Hematopoietic multipotent progenitor cell treated with erythropoietin and hydrocortisone succinate and interleukin-3 and kit ligand, for 17 days (in vitro differentiated cells): ENCODE measurements around the gene AKAP17A.
A peak's percentile ranks its signal among the peaks of the same experiment; 100 is the strongest.

Source experiments
- DNase-seq: peaks from one replicate; pipeline ENCODE4 v3.0.0-alpha.2; 2015; ENCODE audit warnings: low spot score

Gene AKAP17A

DNA sequence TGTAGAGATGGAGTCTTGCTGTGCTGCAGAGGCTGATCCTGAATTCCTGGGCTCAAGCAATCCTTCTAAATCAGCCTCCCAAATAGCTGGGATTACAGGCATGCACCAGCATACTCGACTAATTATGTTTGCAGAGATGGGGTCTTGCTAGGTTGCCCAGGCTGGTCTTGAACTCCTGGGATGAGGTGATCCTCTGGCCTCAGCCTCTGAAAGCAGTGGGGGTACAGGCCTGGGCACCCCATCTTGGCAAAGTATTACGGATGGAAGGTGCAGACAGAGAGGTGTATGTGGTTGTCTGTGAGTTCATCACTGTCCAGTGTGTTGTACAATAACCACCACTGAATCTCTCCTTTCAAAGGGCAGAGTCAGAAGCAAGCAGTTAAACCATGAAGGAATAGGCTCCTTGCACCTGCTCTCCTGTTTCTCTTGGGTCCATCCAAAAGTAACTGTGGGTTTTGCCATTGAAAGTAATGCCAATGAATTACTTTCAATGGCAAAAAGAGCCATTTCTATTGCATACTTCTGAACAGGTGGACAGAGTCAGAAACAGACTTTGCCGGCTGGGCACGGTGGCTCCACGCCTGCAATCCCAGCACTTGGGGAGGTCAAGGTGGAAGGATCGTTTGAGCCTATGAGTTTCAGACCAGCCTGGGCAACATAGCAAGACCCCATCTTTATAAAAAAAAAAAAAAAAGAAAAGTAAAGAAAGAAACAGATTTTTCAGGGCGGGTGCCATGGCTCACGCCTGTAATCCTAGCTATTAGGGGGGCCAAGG lies 7.0 kb upstream of the AKAP17A start:
- DNase-seq = no peak

DNA sequence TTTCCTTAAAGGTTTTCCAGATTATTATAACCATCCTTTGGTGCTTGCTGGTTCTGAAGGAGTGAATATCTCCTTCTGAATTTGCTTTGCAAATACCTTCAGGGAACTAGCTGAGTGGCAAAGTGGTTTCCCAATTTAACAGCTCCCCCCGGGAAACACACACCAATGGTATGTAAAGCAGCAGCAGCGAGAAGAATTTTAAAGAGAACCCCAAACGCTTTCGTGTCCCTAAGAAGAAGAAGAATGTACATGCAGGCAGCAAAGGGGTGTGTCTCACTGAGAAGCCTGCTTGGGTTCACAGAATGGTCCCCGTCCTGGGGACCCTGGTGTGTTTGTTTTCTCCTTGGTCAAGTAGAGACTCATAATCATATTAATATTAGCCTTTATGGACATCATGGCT lies 4.2 kb upstream of the AKAP17A start:
- no peak for DNase-seq

DNA sequence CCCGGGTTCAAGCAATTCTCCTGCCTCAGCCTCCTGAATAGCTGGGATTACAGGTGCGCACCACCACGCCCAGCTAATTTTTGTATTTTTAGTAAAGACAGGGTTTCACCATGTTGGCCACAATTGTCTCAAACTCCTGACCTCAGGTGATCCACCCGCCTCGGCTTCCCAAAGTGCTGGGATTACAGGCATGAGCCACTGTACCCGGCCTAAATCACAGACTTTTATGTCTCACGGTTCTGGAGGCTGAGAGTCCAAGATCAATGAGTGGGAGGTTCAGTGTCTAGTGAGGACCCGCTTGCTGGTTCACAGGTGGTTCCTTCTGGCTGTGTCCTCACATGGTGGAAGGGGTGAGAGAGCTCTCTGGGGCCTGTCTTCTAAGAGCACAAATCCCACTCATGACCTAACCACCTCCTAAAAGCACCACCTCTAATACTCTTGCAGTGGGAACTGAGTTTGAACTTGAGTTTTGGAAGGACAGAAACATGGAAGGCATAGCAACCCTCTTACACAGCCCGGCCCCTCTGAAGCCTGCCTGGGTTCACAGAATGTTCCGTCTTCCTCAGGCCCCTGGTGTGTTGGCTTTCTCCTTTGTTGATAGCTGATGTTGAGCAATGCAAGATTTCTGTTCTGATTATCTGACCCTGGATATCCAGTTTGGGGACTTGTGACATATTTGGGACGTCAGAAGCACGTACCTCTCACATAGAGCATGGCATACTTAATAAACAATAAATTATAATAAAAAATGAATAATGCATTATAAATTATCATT lies 1.9 kb upstream of the AKAP17A start:
- no peak for DNase-seq

DNA sequence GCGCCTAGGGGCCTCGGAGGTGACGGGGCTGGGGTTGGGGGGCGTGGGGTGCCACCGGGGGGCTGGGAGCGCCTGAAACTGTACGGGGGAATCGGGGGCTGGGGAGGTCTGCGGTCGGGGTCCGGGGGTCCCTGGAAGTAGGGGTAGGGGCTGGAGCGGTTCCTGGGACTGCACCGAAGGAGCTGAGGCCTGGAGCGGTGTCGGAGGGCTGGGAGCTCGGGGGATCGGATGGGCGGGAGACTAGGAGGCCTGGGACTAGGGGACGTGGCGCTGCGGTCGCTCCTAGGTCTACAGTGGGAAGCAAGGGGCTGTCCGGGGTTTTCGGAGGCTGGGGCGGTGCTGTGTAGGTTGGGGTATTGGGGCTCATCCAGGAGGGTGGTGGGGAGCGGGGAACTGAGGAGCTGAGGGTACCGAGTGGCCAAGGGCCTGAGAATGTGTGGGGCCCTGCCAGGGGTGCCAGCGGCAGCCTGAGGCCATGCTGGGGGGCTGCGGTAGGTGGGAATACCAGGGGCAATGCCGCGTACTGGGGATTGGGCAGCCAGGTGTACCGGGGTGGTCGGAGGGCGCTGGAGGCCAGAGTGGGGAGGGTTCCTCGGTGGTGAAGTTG lies 562 bp downstream of the AKAP17A start:
- DNase-seq = peak; percentile 7

DNA sequence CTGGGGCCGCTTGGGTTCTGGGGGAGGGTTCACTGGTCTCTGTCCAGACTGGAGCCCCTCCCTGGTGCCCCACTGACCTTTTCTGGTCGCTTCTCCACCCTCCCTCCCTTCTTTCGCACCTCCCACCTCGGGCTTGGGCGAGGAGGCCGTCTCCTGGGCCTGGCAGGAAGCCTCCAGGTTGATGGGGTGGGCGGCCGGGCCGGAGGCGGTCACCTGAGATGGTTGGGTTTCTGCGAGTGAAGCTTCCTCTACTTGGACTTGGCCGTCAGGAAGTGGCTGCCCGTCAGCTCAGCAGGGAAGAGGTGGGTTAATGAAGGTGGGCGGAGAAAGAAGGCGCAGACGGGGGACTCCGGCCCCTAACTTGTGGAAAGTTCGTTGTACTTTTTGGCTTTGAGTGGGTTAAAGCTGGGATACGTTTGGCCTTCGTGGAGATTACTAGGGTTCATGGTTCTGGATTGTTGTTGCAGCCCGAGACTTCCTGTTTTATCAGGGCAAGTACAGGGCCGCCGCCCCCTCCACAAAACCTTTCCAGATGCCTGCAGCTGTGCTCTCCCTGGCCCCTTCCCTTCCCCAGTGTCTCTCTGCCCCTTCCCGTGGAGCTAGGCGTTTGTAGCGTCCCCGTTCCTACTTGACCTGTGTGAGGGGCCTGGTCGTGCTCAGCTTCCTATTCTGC lies 1.2 kb downstream of the AKAP17A start:
- no peak for DNase-seq

DNA sequence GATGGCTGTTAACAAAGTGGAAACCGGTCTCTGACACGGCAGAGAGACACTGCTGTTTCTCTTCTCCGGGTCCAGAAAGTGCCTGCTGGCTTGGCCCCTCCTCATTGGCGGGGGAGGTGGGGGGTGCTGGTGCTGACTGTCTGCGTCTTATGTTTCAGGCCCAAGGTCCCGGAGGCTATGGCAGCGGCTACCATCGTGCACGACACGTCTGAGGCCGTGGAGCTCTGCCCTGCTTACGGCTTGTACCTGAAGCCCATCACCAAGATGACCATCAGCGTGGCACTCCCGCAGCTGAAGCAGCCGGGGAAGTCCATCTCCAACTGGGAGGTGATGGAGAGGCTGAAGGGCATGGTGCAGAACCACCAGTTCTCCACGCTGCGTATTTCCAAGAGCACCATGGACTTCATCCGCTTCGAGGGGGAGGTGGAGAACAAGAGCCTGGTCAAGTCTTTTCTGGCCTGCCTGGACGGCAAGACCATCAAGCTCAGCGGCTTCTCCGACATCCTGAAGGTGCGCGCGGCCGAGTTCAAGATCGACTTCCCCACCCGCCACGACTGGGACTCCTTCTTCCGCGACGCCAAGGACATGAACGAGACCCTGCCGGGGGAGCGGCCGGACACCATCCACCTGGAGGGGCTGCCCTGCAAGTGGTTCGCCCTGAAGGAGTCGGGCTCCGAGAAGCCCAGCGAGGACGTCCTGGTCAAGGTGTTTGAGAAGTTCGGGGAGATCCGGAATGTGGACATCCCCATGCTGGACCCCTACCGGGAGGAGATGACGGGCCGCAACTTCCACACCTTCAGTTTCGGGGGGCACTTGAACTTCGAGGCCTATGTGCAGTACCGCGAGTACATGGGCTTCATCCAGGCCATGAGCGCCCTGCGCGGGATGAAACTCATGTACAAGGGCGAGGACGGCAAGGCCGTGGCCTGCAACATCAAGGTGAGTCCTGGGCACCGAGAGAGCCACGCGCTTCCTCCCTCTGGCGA lies 2.2 kb downstream of the AKAP17A start:
- no peak for DNase-seq

DNA sequence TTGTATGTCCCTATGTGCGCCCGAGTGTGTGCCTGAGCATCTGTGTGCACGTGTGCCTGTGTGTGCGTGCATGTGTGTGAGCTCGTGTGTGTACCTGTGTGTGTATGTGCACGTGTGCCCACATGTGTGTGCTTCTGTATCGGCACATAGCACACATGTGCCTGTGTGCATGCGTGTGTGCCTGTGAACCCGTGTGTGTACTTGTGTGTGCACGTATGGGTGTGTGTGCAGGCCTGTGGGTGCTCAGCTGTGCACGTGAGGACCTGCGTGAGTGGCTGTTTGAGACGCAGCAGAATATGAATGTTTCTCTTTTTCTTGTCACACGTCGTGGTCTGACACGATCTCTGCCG lies 4.3 kb downstream of the AKAP17A start:
- no peak for DNase-seq

DNA sequence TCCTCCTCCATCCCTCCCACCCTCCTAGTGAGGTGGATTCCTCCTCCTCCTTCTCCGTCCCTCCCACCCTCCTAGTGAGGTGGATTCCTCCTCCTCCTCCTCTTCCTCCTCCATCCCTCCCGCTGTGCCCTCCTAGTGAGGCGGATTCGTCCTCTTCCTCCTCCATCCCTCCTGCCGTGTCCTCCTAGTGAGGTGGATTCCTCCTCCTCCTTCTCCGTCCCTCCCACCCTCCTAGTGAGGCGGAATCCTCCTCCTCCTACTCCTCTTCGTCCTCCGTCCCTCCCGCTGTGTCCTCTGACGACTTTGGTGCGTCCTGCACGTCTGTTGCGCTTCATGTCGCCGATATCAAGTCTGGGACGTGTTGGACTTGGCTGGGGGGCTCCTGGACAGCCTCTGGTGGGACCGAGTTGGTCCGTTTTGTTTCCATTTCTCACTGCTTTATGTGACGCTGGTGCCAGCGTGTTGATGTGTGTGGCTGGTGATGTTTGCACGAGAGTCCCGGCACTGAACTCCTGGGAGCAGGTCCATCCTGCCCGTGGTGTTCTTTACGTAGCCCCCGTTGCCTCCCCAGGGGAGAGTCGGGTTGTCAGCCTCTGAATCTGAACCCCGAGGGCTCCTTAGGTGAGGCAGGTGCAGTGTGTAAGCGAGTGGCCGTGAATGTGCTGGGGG lies 5.4 kb downstream of the AKAP17A start:
- DNase-seq = no peak

DNA sequence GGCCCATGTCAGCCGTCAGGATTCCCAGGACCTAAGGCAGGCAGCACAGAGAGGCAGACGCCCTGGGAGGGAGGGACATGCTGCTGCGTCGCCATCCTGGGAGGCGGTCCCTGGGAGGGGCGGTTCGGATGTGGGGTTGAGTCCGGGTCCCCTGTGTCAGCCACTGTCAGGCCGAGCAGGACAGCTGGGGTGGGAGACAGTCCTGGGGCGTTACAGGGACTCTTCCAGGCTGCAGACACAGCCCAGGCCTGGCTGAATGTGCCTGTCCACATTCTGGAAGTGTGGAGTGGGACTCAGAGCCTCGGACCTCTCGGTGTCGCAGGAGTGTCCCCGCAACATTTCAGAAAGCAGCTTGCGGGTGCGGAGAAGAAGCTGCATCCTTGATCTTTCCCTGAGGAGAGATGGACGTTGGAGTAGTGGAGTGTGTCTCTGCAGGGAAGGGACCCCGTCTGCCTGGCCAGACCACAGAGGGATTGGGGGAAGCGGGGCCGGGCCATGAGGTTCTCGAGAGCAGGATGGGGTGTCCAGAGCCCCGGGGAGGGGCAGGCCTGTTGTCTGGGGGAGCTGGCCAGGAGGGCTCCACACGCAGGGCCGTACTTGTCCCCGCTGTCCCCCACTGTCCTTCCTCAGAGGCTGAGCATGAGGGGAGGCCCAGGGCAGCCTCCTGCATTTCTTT lies 6.1 kb downstream of the AKAP17A start:
- no peak for DNase-seq

DNA sequence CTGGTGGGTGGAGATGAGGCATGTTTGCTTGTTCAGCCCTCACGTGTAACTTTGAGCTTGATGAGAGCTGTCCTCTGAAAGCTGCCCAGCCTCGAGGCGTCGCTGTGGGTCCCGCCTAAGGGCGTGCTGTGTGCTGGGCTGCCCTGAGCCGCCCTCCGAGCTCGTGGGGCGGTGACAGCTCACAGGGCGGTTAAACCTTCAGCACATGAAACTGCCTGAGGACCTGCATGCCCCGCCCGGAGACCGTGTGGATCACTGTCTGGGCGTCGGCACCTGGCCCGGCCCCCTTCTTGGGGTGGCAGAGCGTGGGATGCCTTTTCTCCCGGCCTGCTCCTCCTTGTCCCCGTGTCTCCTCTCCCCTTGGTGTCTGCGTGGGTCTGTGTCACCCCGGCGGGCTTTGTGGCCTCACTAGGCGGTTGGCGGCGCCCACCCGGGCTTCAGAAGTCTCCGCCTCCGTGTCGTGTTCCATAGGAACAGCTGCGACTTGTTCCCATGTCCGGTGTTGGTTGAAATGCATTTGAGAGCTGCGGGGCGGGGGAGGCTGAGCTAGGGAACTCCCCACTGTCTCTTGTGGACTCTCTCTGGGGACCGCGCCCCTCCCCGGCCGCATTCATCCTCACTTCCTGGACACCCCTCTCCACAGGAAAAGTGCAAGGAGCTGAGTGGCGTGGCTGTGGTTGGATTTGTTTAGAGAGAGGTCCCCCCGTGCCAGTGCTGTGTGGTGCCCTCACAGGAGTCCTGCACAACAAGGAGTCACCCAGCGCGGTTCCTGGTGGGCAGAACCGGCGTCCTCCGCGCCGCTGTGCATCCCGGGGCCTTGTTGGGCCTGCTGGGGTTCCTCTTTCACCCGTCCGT lies 6.8 kb downstream of the AKAP17A start:
- DNase-seq = peak; percentile 8

DNA sequence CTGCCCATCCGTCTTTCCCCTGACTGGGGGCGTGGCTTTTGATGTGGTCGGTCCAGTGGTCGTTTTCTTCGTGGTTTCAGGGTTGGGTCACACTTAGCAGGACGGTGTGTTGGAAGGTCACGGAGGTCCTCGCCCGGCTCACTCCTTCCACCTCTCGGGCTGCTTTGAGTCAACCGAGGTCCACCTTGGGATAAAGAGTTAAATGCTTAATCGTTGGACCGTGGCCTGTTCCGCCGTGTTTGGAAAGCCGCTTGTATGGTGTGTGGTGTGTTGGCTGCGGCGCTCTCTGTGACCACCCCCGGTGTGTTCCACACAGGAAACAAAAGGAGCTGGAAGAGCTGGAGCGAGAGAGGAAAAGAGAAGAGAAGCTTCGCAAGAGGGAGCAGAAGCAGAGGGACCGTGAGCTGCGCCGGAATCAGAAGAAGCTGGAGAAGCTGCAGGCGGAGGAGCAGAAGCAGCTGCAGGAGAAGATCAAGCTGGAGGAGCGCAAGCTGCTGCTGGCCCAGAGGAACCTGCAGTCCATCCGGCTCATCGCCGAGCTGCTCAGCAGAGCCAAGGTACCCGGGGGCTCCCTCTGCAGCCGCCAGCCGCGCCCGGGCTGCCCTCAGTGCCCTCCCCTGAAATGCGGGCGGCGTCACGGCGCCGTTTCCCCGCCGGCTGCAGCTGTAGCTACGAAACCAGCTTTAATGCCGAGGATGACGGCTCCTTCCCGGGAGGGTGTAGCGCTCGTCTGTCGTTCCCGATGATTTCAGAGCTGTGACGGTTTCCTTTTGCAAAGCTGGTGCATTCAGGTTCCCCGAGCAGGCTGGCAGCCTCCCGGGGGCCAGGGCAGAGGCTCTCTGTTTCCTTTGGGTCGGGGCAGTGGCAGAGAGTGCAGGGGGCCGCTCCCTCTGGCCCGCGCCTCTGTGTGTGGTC lies 7.7 kb downstream of the AKAP17A start:
- no peak for DNase-seq

DNA sequence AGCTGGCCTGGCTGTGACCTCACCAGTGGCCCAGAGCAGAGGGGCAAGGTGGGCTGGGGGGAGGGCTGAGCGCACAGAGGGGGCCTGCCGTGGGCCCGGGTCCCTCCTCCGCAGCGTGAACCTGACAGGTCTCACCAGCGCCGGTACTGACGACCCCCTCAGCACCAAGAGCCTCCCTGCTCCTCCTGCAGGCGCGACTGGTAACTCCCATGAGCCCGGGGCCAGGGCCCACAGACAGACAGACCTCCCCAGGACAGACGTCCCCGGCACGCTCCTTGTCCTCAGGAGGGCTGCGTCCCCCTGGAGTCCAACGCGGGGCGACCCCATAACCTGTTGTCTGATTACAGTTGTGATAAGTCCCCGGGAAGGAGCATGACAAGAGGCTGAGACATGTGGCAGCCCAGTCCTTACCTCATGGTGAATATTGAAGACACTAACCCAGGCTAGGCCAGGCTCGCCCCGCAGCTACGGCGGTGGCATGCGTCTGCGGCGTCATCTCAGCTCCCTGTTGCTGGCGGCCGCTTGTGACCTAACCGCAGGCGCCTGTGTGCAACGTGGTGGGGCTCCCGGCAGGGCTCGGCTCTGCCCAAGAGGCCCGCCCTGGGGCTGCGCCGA lies 8.5 kb downstream of the AKAP17A start:
- no peak for DNase-seq

DNA sequence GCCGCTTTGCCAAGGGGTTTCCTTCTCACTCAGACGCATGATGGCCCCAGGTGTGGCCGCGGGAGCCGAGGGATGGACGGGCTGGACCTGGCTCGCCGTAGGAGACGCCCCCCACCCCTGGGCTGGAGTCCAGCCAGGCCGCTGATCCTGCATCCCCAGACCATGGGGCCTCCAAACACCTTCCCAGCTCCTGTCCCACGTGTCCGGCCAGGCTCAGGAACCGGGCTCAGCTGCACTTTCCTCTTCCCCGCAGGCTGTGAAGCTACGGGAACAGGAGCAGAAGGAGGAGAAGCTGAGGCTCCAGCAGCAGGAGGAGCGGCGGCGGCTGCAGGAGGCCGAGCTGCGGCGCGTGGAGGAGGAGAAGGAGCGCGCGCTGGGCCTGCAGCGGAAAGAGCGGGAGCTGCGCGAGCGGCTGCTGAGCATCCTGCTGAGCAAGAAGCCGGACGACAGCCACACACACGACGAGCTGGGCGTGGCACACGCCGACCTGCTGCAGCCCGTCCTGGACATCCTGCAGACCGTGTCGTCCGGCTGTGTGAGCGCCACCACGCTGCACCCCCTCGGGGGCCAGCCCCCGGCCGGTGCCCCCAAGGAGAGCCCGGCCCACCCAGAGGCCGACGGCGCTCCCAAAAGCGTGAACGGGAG lies 9.1 kb downstream of the AKAP17A start:
- DNase-seq = no peak

DNA sequence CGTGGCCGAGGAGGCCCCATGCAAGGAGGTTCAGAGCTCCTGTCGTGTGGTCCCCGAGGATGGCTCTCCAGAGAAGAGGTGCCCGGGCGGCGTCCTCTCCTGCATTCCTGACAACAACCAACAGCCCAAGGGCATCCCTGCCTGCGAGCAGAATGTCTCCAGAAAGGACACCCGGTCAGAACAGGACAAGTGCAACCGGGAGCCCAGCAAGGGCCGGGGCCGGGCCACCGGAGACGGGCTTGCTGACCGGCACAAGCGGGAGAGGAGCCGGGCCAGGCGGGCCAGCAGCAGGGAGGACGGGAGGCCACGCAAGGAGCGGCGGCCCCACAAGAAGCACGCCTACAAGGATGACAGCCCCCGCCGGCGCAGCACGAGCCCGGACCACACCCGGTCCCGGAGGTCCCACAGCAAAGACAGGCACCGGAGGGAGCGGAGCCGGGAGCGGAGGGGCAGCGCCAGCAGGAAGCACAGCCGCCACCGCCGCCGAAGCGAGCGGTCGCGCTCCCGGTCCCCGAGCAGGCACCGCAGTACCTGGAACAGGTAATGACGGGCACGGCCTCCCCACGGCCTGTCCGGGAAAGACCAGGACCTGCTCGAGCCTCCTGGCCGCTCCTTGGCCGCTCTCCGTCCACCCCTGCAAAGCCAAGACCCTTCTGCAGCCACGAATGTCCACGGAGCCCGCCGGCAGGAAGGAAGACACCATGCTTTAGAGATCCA lies 9.8 kb downstream of the AKAP17A start:
- DNase-seq = no peak

DNA sequence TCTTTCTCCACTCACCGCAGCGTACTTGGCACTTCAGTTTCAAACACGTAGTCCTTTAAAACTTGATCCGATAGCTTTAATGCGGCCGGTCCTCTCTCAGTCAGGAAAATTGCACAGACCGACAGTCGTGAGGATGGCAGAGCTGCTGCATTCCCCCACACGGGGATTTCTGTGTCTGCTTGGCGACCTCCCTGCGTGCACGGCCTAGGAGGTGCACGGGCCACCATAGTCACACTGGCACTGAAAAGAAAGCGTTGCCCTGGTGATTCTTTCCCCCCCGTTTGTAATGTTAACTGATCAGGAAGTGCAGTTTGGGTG lies 10.3 kb downstream of the AKAP17A start:
- no peak for DNase-seq

DNA sequence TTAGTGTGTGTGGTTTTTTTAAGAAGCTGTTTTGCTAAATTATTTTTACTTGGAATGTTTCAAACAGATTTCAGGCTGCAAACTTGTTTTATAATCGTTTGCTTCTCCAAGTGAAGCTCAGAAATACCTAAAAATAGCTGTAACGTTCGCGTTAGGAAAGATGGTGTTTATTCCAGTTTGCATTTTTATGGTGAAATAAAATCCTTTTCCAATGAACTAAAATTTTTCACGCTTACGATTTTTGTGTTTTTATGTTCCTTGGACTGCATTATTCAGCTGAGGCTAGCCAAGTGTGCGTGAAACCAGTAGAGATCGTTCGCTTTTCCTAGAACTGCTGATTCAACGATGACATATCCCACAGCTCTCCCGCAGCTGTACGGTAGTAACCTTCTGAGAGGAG lies 10.9 kb downstream of the AKAP17A start:
- DNase-seq = no peak

DNA sequence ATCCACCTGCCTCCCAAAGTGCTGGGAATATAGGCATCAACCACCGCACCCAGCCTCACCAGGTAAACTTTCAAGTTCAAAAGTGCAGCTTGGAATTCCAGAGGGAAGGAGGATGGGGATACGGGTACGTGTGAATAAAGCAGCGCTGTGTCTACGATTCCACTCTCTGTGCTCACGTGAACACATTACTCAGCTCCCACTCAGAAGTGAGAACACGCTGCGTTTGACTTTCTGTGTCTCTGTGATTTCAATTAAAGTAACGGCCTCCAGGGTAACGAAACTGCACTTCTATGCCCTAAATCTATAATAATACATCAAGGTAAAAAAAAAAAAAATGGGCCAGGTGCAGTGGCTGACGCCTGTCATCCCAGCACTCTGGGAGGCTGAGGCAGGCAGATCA lies 15.1 kb downstream of the AKAP17A start:
- no peak for DNase-seq
